Measurements from ENCODE around the gene GTF2H2C_2.
"Not testable (repeated sequence)": the region's sequence is repeated elsewhere in the genome, so short reads cannot be mapped to it uniquely, and the experiment has no call there.

GTF2H2C_2 gene

DNA sequence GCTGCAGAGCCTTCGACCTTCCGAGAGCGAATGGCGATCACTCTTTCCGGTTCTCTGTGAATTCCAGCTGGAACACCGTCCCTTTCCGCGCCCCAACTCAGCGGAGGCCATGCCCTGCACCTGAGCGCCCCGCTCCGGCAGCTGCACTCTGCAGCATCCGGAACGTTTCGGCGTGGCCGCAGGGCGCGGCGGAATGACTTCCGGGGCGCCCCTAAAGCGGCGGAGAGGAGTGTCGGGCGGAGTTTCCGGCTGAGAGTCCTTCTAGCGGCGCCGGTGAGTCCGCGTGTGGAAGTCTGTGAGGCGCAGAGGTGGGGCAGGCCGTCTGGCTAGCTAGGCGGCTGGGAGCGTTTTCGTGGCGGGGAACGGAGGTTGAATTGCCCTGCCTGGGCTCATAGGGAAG is at the start of gene GTF2H2C_2:
TSS of gene GTF2H2C_2 (plus strand) at position 252 of the 400 bp plus-strand sequence.
- H3K4me1 ChIP-seq; in situ Hi-C loops (cut with MboI; ENCODE audit: low sequenced_read_pairs); DNase-seq (ENCODE audit: low spot score in 2 of 2); H3K27me3 ChIP-seq (ENCODE audit: low read depth); H3K36me3 ChIP-seq (replicated peaks); H3K9me3 ChIP-seq; H3K4me3 ChIP-seq: not testable (repeated sequence)

DNA sequence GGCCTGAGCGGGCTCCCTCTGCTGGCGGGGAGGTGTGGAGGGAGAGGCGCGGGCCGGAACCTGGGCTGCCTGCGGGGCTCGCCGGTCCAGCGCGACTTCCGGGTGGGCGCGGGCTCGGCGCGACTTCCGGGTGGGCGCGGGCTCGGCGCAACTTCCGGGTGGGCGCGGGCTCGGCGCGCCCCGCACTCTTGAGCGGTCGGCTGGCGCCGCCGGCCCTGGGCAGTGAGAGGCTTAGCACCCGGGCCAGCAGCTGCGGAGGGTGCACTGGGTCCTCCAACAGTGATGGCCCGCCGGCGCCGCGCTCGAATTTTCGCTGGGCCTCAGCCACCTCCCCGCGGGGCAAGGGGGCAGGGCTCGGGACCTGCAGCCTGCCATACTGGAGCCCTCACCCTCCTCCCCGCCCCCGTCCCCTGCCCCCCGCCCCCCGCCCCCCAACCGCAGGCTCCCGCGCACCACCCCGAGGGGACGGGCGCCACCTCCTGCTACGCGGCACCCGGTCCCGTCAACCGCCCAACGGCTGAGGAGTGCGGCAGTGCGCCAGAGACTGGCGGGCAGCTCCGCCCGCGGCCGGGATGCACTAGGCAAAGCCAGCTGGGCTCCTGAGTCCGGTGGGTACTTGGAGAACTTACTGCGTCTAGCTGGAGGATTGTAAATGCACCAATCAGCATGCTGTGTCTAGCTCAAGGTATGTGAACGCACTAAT is 14.0 kb upstream of the GTF2H2C_2 start:
- H3K36me3 ChIP-seq (replicated peaks); in situ Hi-C loops (cut with MboI; ENCODE audit: low sequenced_read_pairs); H3K9me3 ChIP-seq; H3K4me1 ChIP-seq; H3K4me3 ChIP-seq; H3K27me3 ChIP-seq (ENCODE audit: low read depth); DNase-seq (ENCODE audit: low spot score in 2 of 2): not testable (repeated sequence)

DNA sequence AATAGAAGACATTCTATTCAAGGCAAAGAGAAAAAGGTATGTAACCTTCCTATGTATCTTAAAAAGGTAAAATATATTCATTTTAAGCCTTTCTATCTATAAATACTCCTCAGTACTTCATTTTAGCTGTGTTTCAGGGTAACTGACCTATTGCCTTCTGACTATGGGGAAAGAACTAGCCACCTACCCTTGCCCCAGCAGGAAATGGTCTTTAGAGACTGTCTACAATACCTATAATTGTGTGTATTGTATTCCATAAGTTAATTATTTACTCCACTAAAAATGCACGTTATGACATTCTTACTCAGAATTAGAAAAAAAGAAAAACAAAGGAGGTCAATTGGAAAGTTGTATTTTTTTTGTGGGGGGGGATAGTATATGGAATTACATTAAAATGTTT is 6.2 kb downstream of the GTF2H2C_2 start:
- H3K36me3 ChIP-seq (replicated peaks); H3K4me3 ChIP-seq; DNase-seq (ENCODE audit: low spot score in 2 of 2); H3K4me1 ChIP-seq; H3K9me3 ChIP-seq; H3K27me3 ChIP-seq (ENCODE audit: low read depth); in situ Hi-C loops (cut with MboI; ENCODE audit: low sequenced_read_pairs): not testable (repeated sequence)

DNA sequence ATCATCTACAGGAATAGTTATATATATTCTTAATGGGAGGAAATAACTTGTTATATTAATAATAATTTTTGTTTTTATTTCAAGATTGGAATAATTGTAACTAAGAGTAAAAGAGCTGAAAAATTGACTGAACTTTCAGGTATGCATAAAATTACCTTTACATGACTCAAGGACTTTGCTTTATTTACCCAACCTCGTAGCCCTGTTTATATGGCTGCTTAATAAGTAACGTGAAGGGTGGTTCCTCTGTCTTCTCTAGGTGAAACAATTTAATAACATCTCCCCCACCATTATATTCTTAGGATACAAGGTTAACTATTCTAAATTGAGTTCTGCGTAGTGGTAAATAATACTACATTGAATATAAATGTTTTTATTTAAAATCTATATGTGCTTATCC is 8.0 kb downstream of the GTF2H2C_2 start:
- H3K36me3 ChIP-seq (replicated peaks); H3K9me3 ChIP-seq; in situ Hi-C loops (cut with MboI; ENCODE audit: low sequenced_read_pairs); H3K4me1 ChIP-seq; DNase-seq (ENCODE audit: low spot score in 2 of 2); H3K27me3 ChIP-seq (ENCODE audit: low read depth); H3K4me3 ChIP-seq: not testable (repeated sequence)

DNA sequence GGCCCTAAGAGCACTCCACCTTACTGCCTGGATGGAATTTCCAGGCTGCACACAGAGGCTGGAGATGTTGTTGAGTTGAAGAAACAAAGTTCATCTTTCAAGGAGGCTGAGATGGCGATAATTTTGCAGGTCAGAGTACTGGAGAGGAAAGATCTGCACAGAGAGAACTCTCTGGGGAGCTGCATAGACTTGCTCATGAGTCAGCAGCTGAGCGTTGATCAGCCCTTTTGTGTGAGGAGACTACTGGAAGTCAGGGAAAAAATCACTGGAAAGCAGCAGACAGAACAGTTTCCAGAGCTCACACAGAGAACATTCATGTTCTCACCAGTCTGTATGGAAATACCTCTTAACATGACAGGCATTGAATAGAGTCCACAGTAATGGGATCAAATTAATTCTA is 23.4 kb downstream of the GTF2H2C_2 start:
- H3K27me3 ChIP-seq (ENCODE audit: low read depth); H3K4me1 ChIP-seq; in situ Hi-C loops (cut with MboI; ENCODE audit: low sequenced_read_pairs); H3K36me3 ChIP-seq (replicated peaks); H3K9me3 ChIP-seq; H3K4me3 ChIP-seq; DNase-seq (ENCODE audit: low spot score in 2 of 2): not testable (repeated sequence)

DNA sequence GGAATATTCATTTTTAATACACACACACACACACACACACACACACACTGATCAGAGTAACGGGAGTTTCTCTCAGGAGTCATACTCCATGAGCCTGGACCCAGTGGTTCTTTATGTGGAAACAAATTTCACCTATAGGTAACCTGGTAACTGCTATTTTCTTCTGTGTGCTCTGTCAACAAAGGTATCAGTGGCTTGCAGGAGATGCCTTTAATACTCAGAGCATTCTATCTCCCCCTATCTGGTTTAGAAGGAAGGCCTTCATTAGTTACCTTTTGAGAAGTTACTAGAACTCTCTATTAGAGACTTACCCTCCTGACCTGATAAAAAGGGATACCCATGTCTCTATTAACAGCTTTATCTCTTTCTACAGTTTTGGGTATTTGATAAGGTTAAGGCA is 34.4 kb downstream of the GTF2H2C_2 start:
- H3K27me3 ChIP-seq (ENCODE audit: low read depth); H3K4me1 ChIP-seq; H3K4me3 ChIP-seq; H3K36me3 ChIP-seq (replicated peaks); in situ Hi-C loops (cut with MboI; ENCODE audit: low sequenced_read_pairs); DNase-seq (ENCODE audit: low spot score in 2 of 2); H3K9me3 ChIP-seq: not testable (repeated sequence)

DNA sequence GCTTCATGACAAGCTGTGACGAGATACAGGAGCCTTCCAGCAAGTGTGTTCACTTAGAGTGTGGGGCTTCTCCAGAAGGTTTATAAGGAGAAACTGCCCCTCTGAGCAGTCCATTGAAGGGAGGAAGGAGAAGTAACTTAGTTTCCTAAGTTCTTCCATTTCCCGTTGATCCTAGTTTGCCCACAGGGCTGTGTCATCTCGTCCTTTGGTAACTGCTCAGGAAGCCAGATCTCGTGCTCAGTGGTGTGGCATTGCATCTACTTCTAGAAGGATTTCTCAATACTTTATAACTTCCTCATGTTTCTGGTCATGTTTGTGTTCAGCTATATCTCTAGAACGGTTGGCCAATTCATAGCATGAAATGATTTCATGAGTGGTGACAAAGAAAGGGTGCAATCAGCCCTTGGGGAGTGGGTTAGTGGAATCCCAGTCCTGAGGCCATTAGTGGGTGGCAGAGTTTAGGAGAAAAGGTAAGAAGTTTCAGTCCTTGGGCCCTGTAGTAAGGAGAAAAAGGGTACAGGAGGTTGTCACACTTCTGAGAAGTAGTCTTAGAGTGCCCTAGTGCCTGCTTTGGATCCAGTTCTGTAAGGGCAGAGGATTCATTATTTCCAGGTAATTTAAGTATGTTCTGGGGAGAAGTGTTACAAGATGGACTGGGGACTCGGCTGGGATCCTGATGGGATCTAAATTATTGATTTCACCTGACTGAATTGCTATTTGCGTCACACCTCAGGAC is 36.2 kb downstream of the GTF2H2C_2 start:
- H3K36me3 ChIP-seq (replicated peaks); in situ Hi-C loops (cut with MboI; ENCODE audit: low sequenced_read_pairs); H3K27me3 ChIP-seq (ENCODE audit: low read depth); H3K9me3 ChIP-seq; DNase-seq (ENCODE audit: low spot score in 2 of 2); H3K4me3 ChIP-seq; H3K4me1 ChIP-seq: not testable (repeated sequence)

DNA sequence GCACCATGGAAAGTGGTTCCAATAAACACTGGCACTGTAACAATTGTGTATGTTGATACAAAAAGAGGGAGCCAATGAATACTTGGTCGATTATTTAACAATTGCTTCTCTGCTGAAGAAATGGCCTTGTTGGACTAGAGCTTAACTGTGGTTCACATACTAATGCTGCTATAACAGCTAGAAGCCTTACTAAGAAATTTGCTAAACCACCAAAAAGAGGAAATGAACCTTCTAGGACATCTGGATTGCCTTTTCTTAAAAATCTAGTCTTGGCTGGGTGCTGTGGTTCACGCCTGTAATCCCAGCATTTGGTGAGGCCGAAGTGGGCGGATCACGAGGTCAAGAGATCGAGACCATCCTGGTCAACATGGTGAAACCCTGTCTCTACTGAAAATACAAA is 41.9 kb downstream of the GTF2H2C_2 start:
- DNase-seq (ENCODE audit: low spot score in 2 of 2); H3K4me3 ChIP-seq; H3K9me3 ChIP-seq; H3K4me1 ChIP-seq; in situ Hi-C loops (cut with MboI; ENCODE audit: low sequenced_read_pairs); H3K36me3 ChIP-seq (replicated peaks); H3K27me3 ChIP-seq (ENCODE audit: low read depth): not testable (repeated sequence)

DNA sequence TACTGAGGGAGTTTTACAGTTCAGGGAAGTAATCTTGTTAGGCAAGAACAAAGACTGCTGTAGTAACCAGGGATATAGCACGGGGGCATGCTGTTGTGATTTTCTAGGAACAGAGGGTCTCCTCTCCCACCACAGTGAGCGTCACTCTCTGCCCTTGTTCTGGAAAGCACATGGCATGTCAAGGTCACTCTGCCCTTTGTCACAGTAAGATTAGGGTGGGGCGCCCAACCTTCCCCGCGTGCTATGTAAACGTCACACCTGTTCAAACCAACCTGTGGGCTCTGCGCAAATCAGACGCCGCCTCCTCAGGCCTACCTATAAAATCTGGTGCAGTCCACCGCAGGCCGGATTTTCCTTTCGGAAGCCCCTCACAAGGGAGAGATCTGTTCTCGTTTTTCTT is 44.0 kb downstream of the GTF2H2C_2 start:
- H3K4me1 ChIP-seq; in situ Hi-C loops (cut with MboI; ENCODE audit: low sequenced_read_pairs); H3K4me3 ChIP-seq; H3K36me3 ChIP-seq (replicated peaks); DNase-seq (ENCODE audit: low spot score in 2 of 2); H3K9me3 ChIP-seq; H3K27me3 ChIP-seq (ENCODE audit: low read depth): not testable (repeated sequence)

DNA sequence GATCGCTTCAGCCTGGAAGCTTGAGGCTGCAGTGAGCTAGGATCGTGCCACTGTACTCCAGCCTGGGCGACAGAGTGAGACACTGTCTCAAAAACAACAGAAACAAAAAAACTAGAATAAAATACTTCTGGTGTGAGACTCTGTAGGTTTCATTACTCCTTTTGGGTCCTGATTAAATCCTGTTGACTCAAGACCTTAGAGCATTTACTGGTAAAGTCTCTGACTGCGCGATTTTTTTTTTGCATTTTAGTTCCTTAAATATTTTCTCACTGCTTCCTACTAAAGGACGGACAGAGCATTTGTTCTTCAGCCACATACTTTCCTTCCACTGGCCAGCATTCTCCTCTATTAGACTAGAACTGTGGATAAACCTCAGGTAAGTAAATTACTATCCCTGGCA is 46.8 kb downstream of the GTF2H2C_2 start:
- H3K27me3 ChIP-seq (ENCODE audit: low read depth); H3K4me3 ChIP-seq; H3K9me3 ChIP-seq; H3K36me3 ChIP-seq (replicated peaks); in situ Hi-C loops (cut with MboI; ENCODE audit: low sequenced_read_pairs); H3K4me1 ChIP-seq; DNase-seq (ENCODE audit: low spot score in 2 of 2): not testable (repeated sequence)

DNA sequence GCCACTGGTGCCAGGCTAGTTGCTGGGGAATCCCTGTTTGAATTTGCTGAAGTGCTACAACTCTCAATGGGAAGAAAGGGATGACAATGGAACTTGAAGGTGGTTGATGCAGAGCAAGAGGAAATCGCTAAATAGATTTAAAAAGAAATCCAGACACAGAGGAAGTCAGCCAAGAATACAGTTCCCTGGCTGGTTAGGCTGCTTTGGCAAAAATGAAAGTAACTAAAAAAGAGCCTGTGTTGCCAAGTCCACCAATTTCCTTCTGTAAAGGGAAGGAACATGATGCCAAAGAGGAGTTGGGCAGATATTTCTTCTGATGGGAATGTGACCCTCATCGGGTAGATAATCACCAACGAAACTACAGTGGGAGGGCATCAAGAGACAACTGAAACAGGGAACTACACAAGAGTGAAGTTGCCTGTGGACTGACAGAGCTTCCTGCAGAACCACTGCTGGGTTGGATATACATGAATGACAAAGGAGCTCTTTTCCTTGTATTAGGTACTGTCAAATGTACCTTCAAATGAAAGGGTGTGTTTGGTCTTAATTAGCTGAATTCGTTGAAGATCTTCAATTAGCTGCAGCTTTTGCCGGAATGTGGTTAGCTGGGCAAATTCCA is 49.0 kb downstream of the GTF2H2C_2 start:
- DNase-seq (ENCODE audit: low spot score in 2 of 2); H3K36me3 ChIP-seq (replicated peaks); H3K27me3 ChIP-seq (ENCODE audit: low read depth); in situ Hi-C loops (cut with MboI; ENCODE audit: low sequenced_read_pairs); H3K4me1 ChIP-seq; H3K4me3 ChIP-seq; H3K9me3 ChIP-seq: not testable (repeated sequence)

DNA sequence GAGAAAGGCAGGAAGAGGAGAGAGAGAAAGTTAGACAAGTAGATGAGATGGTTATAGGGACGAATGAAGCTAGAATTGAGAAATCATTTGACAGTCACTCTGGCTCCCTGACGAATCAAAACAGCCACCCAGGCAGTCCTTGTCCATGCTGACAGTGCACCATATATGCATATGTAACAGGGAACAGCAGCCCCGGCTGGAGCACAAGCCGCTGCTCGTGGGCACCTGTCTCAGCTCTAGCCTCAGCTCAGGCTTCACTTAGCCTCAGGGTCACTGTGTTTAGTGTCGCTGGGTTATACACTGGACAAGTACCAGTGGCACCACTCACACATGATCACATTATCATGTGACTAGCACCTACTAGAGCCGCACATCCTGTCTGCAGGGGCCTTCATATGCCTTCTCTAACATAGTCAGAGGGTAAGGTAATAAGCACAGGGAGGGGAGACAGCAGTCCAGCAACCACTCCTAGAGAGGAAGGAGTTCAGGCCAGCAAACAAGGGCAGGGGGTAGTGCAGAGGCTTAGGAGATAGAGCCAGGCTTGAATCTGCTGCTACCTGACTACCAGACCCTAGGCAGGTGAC is 54.9 kb downstream of the GTF2H2C_2 start:
- H3K4me3 ChIP-seq; in situ Hi-C loops (cut with MboI; ENCODE audit: low sequenced_read_pairs); H3K9me3 ChIP-seq; H3K36me3 ChIP-seq (replicated peaks); H3K27me3 ChIP-seq (ENCODE audit: low read depth); H3K4me1 ChIP-seq; DNase-seq (ENCODE audit: low spot score in 2 of 2): not testable (repeated sequence)
